ENCODE data around the gene TBC1D32.
"Not testable (repeated sequence)": the region's sequence is repeated elsewhere in the genome, so short reads cannot be mapped to it uniquely, and the experiment has no call there.

Gene TBC1D32

GRCh38 chr6:121319603-121320002 is 14.7 kb downstream of the TBC1D32 start:
- no peak for DNase-seq (ENCODE audit: low spot score)

GRCh38 chr6:121319112-121319553 is 15.1 kb downstream of the TBC1D32 start:
- peak; percentile 29 for DNase-seq (ENCODE audit: low spot score)

GRCh38 chr6:121314381-121315112 is 19.7 kb downstream of the TBC1D32 start:
- DNase-seq (ENCODE audit: low spot score): no peak

GRCh38 chr6:121311814-121312213 is 22.5 kb downstream of the TBC1D32 start:
- DNase-seq (ENCODE audit: low spot score): not testable (repeated sequence)

GRCh38 chr6:121310495-121310894 is 23.8 kb downstream of the TBC1D32 start:
- no peak for DNase-seq (ENCODE audit: low spot score)

GRCh38 chr6:121309768-121310469 is 24.4 kb downstream of the TBC1D32 start:
- peak; percentile 15 for DNase-seq (ENCODE audit: low spot score)

- peak; percentile 9 for DNase-seq (ENCODE audit: low spot score)
These were observed 28.2 kb downstream of the TBC1D32 start for GRCh38 chr6:121305957-121306607.

- DNase-seq (ENCODE audit: low spot score): no peak
These were observed 31.4 kb downstream of the TBC1D32 start for GRCh38 chr6:121302882-121303281.

GRCh38 chr6:121301156-121301555 is 33.1 kb downstream of the TBC1D32 start:
- not testable (repeated sequence) for DNase-seq (ENCODE audit: low spot score)

GRCh38 chr6:121297694-121298093 is 36.6 kb downstream of the TBC1D32 start:
- no peak for DNase-seq (ENCODE audit: low spot score)

GRCh38 chr6:121285041-121285440 is 49.2 kb downstream of the TBC1D32 start:
- DNase-seq (ENCODE audit: low spot score): peak; percentile 47

GRCh38 chr6:121274666-121275295 is 59.5 kb downstream of the TBC1D32 start:
- DNase-seq (ENCODE audit: low spot score): no peak

- DNase-seq (ENCODE audit: low spot score): no peak
These were observed 70.5 kb downstream of the TBC1D32 start for GRCh38 chr6:121263742-121264141.

- no peak for DNase-seq (ENCODE audit: low spot score)
These were observed 73.6 kb downstream of the TBC1D32 start for GRCh38 chr6:121260651-121261102.

GRCh38 chr6:121247386-121247785 is 86.9 kb downstream of the TBC1D32 start:
- DNase-seq (ENCODE audit: low spot score): no peak

GRCh38 chr6:121242386-121242785 is 91.9 kb downstream of the TBC1D32 start:
- no peak for DNase-seq (ENCODE audit: low spot score)

GRCh38 chr6:121237859-121238258 is 96.4 kb downstream of the TBC1D32 start:
- DNase-seq (ENCODE audit: low spot score): no peak

- no peak for DNase-seq (ENCODE audit: low spot score)
These were observed 97.3 kb downstream of the TBC1D32 start for GRCh38 chr6:121236984-121237383.

GRCh38 chr6:121235386-121235785 is 98.9 kb downstream of the TBC1D32 start:
- DNase-seq (ENCODE audit: low spot score): no peak

- no peak for DNase-seq (ENCODE audit: low spot score)
These were observed 110.3 kb downstream of the TBC1D32 start for GRCh38 chr6:121223930-121224329.

- DNase-seq (ENCODE audit: low spot score): no peak
These were observed 111.1 kb downstream of the TBC1D32 start for GRCh38 chr6:121223212-121223611.

- peak; percentile 46 for DNase-seq (ENCODE audit: low spot score)
These were observed 111.6 kb downstream of the TBC1D32 start for GRCh38 chr6:121222656-121223055.

Data from AG08395 (cell line).